ENCODE measurements around the gene SIX4.

DNA sequence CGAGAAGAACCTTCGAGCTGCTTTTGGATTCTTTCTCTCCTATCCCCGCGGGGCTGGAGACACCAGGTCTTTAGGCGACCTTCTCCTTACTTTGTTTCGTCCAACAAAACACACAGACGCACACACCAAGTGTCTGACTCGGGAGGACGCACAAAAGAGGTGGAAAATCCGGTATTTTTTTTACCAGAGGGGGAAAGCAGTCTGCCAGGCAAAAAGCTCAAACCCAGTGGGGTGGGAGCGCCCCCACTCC is 2.1 kb downstream of the SIX4 start:
- TF ChIP-seq, protein P1, sequence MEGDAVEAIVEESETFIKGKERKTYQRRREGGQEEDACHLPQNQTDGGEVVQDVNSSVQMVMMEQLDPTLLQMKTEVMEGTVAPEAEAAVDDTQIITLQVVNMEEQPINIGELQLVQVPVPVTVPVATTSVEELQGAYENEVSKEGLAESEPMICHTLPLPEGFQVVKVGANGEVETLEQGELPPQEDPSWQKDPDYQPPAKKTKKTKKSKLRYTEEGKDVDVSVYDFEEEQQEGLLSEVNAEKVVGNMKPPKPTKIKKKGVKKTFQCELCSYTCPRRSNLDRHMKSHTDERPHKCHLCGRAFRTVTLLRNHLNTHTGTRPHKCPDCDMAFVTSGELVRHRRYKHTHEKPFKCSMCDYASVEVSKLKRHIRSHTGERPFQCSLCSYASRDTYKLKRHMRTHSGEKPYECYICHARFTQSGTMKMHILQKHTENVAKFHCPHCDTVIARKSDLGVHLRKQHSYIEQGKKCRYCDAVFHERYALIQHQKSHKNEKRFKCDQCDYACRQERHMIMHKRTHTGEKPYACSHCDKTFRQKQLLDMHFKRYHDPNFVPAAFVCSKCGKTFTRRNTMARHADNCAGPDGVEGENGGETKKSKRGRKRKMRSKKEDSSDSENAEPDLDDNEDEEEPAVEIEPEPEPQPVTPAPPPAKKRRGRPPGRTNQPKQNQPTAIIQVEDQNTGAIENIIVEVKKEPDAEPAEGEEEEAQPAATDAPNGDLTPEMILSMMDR (conservative IDR thresholded peaks at IDR 0.05 in 1 of 2, IDR thresholded peaks at IDR 0.05 in 1 of 2; ENCODE audit: low read depth in 1 of 2, low read length in 2 of 2), result no peak
- no peak for TF ChIP-seq EZH2 (IDR thresholded peaks at IDR 0.05; ENCODE audit: low read length, missing control alignments)
